ENCODE results near the gene THEMIS. TPM values are rescaled to one million over a fixed set of nuclear protein-coding genes. Genes with fewer than 3 reads are reported as not detected.
"Not testable (repeated sequence)": the region's sequence is repeated elsewhere in the genome, so short reads cannot be mapped to it uniquely, and the experiment has no call there.

THEMIS gene
- total RNA-seq, 1 donor from 2014 or later = 0.13 TPM

GRCh38 chr6:127918506-127919427 lies 17.9 kb upstream of the THEMIS start:
- ATAC-seq (no peak), DNase-seq (ENCODE audit: low spot score) (no peak)

GRCh38 chr6:127917766-127918165 lies 16.9 kb upstream of the THEMIS start:
- no peak for ATAC-seq

DNA sequence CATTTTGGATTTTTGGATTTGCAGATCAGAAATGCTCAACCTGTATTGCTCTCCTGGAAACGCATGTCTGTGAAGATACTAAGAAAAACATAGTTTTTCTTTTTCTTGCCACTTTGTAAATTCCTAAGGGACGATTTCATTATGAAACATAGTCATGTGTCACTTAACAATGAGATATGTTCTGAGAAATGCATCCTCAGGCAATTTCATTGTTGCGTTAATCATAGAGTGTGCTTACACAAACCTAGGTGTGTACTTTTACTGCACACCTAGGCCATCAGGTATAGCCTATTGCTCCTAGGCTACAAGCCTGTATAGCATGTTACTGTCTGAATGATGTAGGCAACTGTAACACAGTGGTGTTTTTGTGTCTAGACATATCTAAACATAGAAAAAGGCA lies 13.4 kb upstream of the THEMIS start:
- ATAC-seq = no peak
- no peak for DNase-seq (ENCODE audit: low spot score)

More at GRCh38 chr6:127917766-127918165, 16.9 kb upstream of the THEMIS start:
- no peak for DNase-seq (ENCODE audit: low spot score)

GRCh38 chr6:127912914-127913313 lies 12.1 kb upstream of the THEMIS start:
- DNase-seq (ENCODE audit: low spot score) = no peak
- no peak for ATAC-seq

GRCh38 chr6:127907960-127908640 lies 7.2 kb upstream of the THEMIS start:
- ATAC-seq = no peak
- no peak for DNase-seq (ENCODE audit: low spot score)

- ATAC-seq (no peak), DNase-seq (ENCODE audit: low spot score) (no peak)
Observed at GRCh38 chr6:127904160-127904559, 3.3 kb upstream of the THEMIS start.

- DNase-seq (ENCODE audit: low spot score) = no peak
Observed at GRCh38 chr6:127902933-127903332, 2.1 kb upstream of the THEMIS start.

DNA sequence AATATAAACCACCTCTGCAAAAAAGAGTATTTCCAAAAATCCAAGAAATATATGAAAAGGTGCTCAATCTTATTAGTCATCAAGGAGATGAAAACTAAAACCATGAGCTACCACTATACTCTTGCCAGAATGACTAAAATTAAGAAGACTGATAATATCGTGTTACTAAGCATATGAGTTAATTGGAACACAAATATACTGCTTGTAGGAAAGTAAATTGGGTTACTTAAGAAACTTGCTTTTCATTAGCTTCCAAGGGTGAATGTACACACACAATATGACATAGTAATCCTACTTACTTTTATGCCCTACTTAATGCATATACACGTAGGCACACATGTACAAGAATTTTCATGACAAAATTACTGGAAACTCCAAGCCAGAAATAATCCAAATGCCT lies 3.4 kb downstream of the THEMIS start:
- no peak for ATAC-seq
- DNase-seq (ENCODE audit: low spot score) = no peak

More at GRCh38 chr6:127902933-127903332, 2.1 kb upstream of the THEMIS start:
- ATAC-seq = no peak

DNA sequence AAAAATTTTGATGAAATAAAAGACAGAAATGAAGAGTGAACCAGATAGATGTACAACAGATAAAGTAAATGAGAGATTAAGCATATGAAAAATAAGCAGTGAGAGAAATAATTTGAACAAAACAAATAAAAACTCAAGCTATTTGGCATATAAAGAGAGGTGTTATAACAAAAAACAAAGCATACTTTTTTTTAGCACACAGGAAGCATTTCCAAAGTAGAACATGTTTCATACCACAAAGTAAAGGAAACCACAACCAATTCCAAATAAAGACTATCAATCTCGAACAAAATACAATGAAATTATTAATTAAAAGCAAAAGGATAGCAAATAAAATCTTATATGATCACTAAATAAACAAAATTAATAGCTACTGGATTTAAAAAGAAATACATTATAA lies 6.8 kb downstream of the THEMIS start:
- DNase-seq (ENCODE audit: low spot score) = no peak
- ATAC-seq = no peak

- ATAC-seq = no peak
- DNase-seq (ENCODE audit: low spot score) = no peak
Observed at GRCh38 chr6:127893541-127893940, 7.3 kb downstream of the THEMIS start.

- ATAC-seq = no peak
Observed at GRCh38 chr6:127891731-127892326, 9.0 kb downstream of the THEMIS start.

DNA sequence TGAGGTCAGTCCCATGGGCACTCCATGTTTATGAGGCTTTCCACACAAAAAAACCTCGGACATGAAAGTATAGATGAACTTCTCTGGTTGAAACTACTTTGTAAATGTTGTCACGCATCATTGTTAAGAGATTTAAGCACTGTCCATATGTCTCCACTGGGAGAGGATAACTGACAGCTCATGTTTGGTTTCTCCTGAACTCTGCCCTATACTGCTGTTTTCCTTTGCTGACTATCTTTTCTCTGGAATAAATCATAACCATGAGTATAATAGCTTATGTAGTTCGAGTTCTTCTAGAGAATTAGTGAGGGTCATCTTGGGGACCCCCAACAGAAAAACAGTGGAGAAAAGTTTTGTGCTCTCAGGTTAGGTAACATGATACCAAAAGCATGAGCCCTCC lies 14.3 kb downstream of the THEMIS start:
- ATAC-seq = no peak

More at GRCh38 chr6:127891731-127892326, 9.0 kb downstream of the THEMIS start:
- no peak for DNase-seq (ENCODE audit: low spot score)

GRCh38 chr6:127884134-127884533 lies 16.7 kb downstream of the THEMIS start:
- ATAC-seq (no peak), DNase-seq (ENCODE audit: low spot score) (no peak)

More for the DNA sequence above, 14.3 kb downstream of the THEMIS start:
- no peak for DNase-seq (ENCODE audit: low spot score)

DNA sequence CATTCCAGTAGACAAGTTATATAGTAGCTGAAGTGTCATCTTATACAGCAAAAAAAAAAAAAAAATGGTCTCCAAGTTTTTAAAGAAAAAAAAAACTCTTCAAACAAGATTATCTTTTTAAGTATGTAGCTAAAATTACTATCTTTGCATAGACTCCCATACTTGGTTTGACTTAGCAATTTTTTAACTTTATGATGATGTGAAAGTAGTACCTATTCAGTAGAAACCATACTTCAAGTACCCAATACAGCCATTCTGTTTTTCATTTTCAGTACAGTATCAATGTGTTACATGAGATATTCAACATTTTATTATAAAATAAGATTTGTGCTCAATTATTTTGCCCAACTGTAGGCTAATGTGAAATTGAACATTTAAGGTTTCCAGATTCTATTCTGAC lies 18.9 kb downstream of the THEMIS start:
- not testable (repeated sequence) for DNase-seq (ENCODE audit: low spot score); ATAC-seq

DNA sequence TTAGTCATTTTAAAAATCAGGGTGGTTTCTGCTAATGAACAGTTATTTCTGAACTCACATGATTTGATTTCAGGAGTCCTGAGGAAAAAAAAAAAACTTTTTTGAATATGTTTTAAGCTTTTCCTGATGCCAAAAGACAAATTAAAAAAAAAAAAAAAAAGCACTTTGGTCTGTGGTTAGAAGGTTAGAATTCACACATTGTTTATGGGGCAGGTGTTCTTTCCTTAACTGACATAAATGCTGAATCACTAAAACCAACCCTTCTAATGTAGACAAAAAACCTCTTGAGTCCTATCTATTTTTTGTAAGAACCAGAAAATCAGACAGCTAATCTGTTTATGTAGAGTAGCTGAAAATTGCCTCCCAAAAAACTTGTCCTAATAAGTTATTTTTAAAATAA lies 20.4 kb downstream of the THEMIS start:
- ATAC-seq = no peak

DNA sequence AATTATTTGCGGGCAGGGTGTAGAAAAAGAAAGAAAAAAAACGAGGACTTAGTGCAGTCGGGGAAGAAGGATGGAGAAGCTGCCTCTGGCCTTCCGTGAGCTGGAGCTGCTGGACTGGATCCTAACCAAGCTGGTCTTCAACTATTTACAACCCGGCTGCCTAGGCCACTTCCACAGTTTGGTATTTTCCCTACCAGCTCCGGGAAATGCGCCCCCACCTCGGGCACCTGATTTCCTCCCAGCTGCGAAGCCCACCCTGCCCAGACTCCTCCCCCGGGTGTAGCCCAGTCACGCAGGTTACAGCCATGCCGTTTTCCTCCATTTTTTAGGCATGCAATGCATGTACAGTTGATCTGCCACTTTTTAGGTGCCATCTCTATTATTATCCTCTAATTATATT lies 21.2 kb downstream of the THEMIS start:
- DNase-seq (ENCODE audit: low spot score) = no peak
- ATAC-seq = no peak

More for the DNA sequence above, 20.4 kb downstream of the THEMIS start:
- DNase-seq (ENCODE audit: low spot score) = no peak

GRCh38 chr6:127878115-127878514 lies 22.7 kb downstream of the THEMIS start:
- ATAC-seq (no peak), DNase-seq (ENCODE audit: low spot score) (no peak)

- no peak for ATAC-seq
- no peak for DNase-seq (ENCODE audit: low spot score)
Observed at GRCh38 chr6:127877231-127877630, 23.6 kb downstream of the THEMIS start.

DNA sequence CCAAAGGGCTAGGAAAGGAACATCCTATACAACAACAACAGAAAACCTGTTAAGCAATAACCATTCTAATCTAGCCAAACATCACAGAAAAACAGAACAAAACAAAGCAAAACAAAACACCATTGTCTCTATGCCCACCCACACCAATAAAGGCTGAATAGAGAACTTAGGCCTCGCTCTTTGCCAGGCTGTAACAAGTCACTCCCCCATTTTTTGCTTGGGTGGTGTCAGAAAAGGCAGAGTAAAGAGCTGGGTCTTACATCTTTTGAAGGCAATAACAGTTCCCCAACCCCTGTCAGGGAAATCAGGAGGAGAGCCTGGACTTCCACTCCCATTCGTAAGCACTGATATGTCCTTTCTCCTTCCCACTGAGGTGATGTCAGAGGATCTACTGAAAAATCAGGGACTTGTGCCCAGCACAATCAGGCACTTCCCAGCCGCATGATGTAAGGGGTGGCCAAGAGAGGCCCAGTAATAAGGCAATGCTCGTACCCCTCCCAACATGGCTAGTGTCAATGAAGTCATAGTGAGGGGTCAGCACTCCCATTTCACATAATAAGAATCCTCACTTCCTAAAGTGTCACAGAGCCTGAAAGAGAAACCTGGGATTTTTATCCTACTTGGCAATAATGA lies 31.0 kb downstream of the THEMIS start:
- ATAC-seq (no peak), DNase-seq (ENCODE audit: low spot score) (no peak)

DNA sequence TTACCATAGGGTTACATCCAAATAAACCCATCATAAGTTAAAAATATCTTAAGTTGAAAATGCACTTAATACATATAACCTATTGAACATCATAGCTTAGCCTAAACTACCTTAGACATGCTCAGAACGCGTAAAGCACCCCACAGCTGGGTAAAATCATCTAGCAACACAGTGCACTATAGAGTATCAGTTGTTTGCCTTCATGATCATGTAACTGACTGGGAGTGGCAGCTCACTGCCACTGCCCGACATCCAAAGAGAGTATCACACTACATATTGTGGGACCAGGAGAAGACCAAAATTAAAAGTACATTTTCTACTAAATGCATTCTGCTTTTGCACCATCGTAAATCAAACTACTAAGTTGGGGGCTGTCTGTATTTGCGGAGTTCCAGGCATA lies 31.7 kb downstream of the THEMIS start:
- ATAC-seq = no peak
- no peak for DNase-seq (ENCODE audit: low spot score)

- DNase-seq (ENCODE audit: low spot score) (no peak), ATAC-seq (no peak)
Observed at GRCh38 chr6:127868338-127868737, 32.5 kb downstream of the THEMIS start.

All from left lobe of liver (tissue), 2 donors.